Measurements from ENCODE around the gene MYOF.
"Not testable (repeated sequence)": the region's sequence is repeated elsewhere in the genome, so short reads cannot be mapped to it uniquely, and the experiment has no call there.

The MYOF gene

GRCh38 chr10:93451244-93451947, 30.7 kb downstream of the MYOF start:
- no peak for DNase-seq

- no peak for DNase-seq
Measured at GRCh38 chr10:93447970-93448369, 34.2 kb downstream of the MYOF start.

GRCh38 chr10:93447019-93447418, 35.1 kb downstream of the MYOF start:
- no peak for DNase-seq

- DNase-seq: no peak
Measured at GRCh38 chr10:93445978-93446720, 36.0 kb downstream of the MYOF start.

- no peak for DNase-seq
Measured at GRCh38 chr10:93445097-93445960, 36.8 kb downstream of the MYOF start.

- DNase-seq: no peak
Measured at GRCh38 chr10:93443481-93443880, 38.7 kb downstream of the MYOF start.

GRCh38 chr10:93442721-93443120, 39.4 kb downstream of the MYOF start:
- not testable (repeated sequence) for DNase-seq

- no peak for DNase-seq
Measured at GRCh38 chr10:93440591-93441091, 41.5 kb downstream of the MYOF start.

- DNase-seq: no peak
Measured at GRCh38 chr10:93438613-93439253, 43.4 kb downstream of the MYOF start.

GRCh38 chr10:93437946-93438612, 44.1 kb downstream of the MYOF start:
- DNase-seq: no peak

GRCh38 chr10:93437086-93437945, 44.8 kb downstream of the MYOF start:
- DNase-seq: no peak

- DNase-seq: no peak
Measured at GRCh38 chr10:93436591-93437085, 45.5 kb downstream of the MYOF start.

GRCh38 chr10:93435621-93436397, 46.3 kb downstream of the MYOF start:
- DNase-seq: no peak

- no peak for DNase-seq
Measured at GRCh38 chr10:93434991-93435491, 47.1 kb downstream of the MYOF start.

GRCh38 chr10:93431361-93431760, 50.8 kb downstream of the MYOF start:
- no peak for DNase-seq

- DNase-seq: no peak
Measured at GRCh38 chr10:93425861-93426260, 56.3 kb downstream of the MYOF start.

GRCh38 chr10:93422118-93422517, 60.0 kb downstream of the MYOF start:
- DNase-seq: no peak

- no peak for DNase-seq
Measured at GRCh38 chr10:93420944-93421825, 60.9 kb downstream of the MYOF start.

- no peak for DNase-seq
Measured at GRCh38 chr10:93420091-93420490, 62.0 kb downstream of the MYOF start.
